IMR-90 (cell line): Measurements from ENCODE around the gene MAPRE2. TPM values are rescaled to one million over a fixed set of nuclear protein-coding genes. Genes with fewer than 3 reads are reported as not detected.

Experiments
- ATAC-seq: fragments of 200-7000 bp; cut with Tn5 transposase; 2 replicates; pipeline ENCODE4 v1.9.1; 2020; ENCODE audit warnings: low read depth, mild to moderate bottlenecking, moderate library complexity
- BruUV-seq: library from RNA; stranded (reverse); fragments of 400-500 nt; replicated peaks from 2 replicates; lab custom pipeline; 2021; lab: Mats Ljungman, UMichigan
- CTCF ChIA-PET: fragments of 300-600 bp; formaldehyde crosslinking; extraction: SDS; loops from one replicate; lab custom pipeline; 2021; ENCODE audit warnings: antibody characterized with exemption; lab: Yijun Ruan, JAX
- POLR2A ChIA-PET: fragments of 300-600 bp; sonication (Branson Sonifier 250); formaldehyde crosslinking; loops from one replicate; lab custom pipeline; 2022; ENCODE audit warnings: antibody characterized with exemption; ENCODE audit not compliant: unreplicated experiment; lab: Charles Lee
- DNase-seq: peaks from one replicate; pipeline ENCODE4 v3.0.0; 2013
- H2AFZ ChIP-seq: replicated peaks from 2 replicates; pipeline ENCODE3; 2013; ENCODE audit warnings: low read length, mild to moderate bottlenecking; ENCODE audit not compliant: poor library complexity
- H2AK5ac ChIP-seq: 2 replicates; pipeline ENCODE4 v1.6.1; 2013; ENCODE audit warnings: low read depth, low read length, inconsistent platforms
- H2AK9ac ChIP-seq: replicated peaks from 2 replicates; pipeline ENCODE3; 2013; ENCODE audit warnings: mild to moderate bottlenecking, low read depth, low read length, moderate library complexity; ENCODE audit not compliant: poor library complexity
- H2BK120ac ChIP-seq: 2 replicates; pipeline ENCODE4 v1.6.1; 2013; ENCODE audit warnings: low read depth, low read length, inconsistent platforms
- H2BK15ac ChIP-seq: 3 replicates; pipeline ENCODE4 v1.6.1; 2013; ENCODE audit warnings: low read depth, low read length, inconsistent platforms
- H2BK20ac ChIP-seq: 2 replicates; pipeline ENCODE4 v1.6.1; 2013; ENCODE audit warnings: low read depth, mild to moderate bottlenecking, inconsistent platforms, low read length, moderate library complexity
- H2BK5ac ChIP-seq: 2 replicates; pipeline ENCODE4 v1.6.1; 2013; ENCODE audit warnings: mild to moderate bottlenecking, low read depth, low read length, inconsistent platforms; ENCODE audit not compliant: poor library complexity, severe bottlenecking
- H3K14ac ChIP-seq: replicated peaks from 2 replicates; pipeline ENCODE4 v1.6.1; 2013; ENCODE audit warnings: low read depth, low read length, inconsistent platforms
- H3K18ac ChIP-seq: 2 replicates; pipeline ENCODE4 v1.6.1; 2013; ENCODE audit warnings: low read depth, low read length, control low read depth
- H3K23ac ChIP-seq: 2 replicates; pipeline ENCODE4 v1.6.1; 2013; ENCODE audit warnings: low read depth, low read length, inconsistent platforms
- H3K27ac ChIP-seq: 2 replicates; pipeline ENCODE4 v1.5.1; 2013; ENCODE audit warnings: mild to moderate bottlenecking, control low read depth, low read length; ENCODE audit not compliant: insufficient read depth
- H3K27me3 ChIP-seq: 2 replicates; pipeline ENCODE4 v1.6.1; 2013; ENCODE audit warnings: low read length; ENCODE audit not compliant: control insufficient read depth, insufficient read depth
- H3K36me3 ChIP-seq: 2 replicates; pipeline ENCODE4 v1.6.1; 2013; ENCODE audit warnings: low read length, mixed read lengths; ENCODE audit not compliant: control insufficient read depth, insufficient read depth
- H3K4ac ChIP-seq: 2 replicates; pipeline ENCODE4 v1.6.1; 2013; ENCODE audit warnings: low read depth, low read length, inconsistent platforms
- H3K4me1 ChIP-seq: 2 replicates; pipeline ENCODE4 v1.6.1; 2013; ENCODE audit warnings: low read length, mixed read lengths; ENCODE audit not compliant: control insufficient read depth, insufficient read depth
- H3K4me2 ChIP-seq: 2 replicates; pipeline ENCODE4 v1.6.1; 2013; ENCODE audit warnings: low read depth, mild to moderate bottlenecking, control low read depth, low read length, moderate library complexity
- H3K4me3 ChIP-seq: 2 replicates; pipeline ENCODE4 v1.5.1; 2013; ENCODE audit warnings: low read depth, mild to moderate bottlenecking, control low read depth, low read length, moderate library complexity; ENCODE audit not compliant: insufficient read depth
- H3K56ac ChIP-seq: 2 replicates; pipeline ENCODE4 v1.6.1; 2013; ENCODE audit warnings: low read length, inconsistent platforms; ENCODE audit not compliant: insufficient read depth; ENCODE audit errors: extremely low read depth
- H3K79me1 ChIP-seq, 2 experiments: 2 replicates each; pipeline ENCODE4 v1.6.1; 2013; ENCODE audit warnings: low read length in 2 of 2, inconsistent platforms in 1 of 2, low read depth in 1 of 2
- H3K9ac ChIP-seq: 2 replicates; pipeline ENCODE4 v1.6.1; 2013; ENCODE audit warnings: low read depth, low read length, control low read depth
- H3K9me1 ChIP-seq: 2 replicates; pipeline ENCODE4 v1.6.1; 2013; ENCODE audit warnings: low read length, inconsistent platforms; ENCODE audit not compliant: insufficient read depth
- H3K9me3 ChIP-seq: 2 replicates; pipeline ENCODE4 v1.6.1; 2013; ENCODE audit warnings: low read length; ENCODE audit not compliant: control insufficient read depth, insufficient read depth
- H4K20me1 ChIP-seq: 2 replicates; pipeline ENCODE4 v1.6.1; 2013; ENCODE audit warnings: low read length, inconsistent platforms; ENCODE audit not compliant: insufficient read depth
- H4K5ac ChIP-seq: 2 replicates; pipeline ENCODE4 v1.6.1; 2013; ENCODE audit warnings: mild to moderate bottlenecking, low read depth, low read length, control low read depth
- H4K8ac ChIP-seq, 2 experiments: 2 replicates each; pipeline ENCODE4 v1.6.1; 2013; ENCODE audit warnings: low read depth in 2 of 2, low read length in 2 of 2, control low read depth in 1 of 2, inconsistent platforms in 1 of 2
- H4K91ac ChIP-seq: 2 replicates; pipeline ENCODE4 v1.6.1; 2013; ENCODE audit warnings: low read depth, low read length, inconsistent platforms; ENCODE audit not compliant: insufficient read depth
- BHLHE40 ChIP-seq: fragments of 150-350 bp; IDR thresholded peaks from 2 replicates; pipeline ENCODE4 v1.6.1; 2016; ENCODE audit warnings: mild to moderate bottlenecking, low read depth, low read length
- CEBPB ChIP-seq: IDR thresholded peaks from 2 replicates; pipeline ENCODE4 v1.6.1; 2012; ENCODE audit warnings: low read depth, low read length, improper control_type of control experiment
- CHD1 ChIP-seq: IDR thresholded peaks from 2 replicates; pipeline ENCODE4 v1.6.1; 2012; ENCODE audit warnings: low read depth, low read length, improper control_type of control experiment
- CTCF ChIP-seq: conservative IDR thresholded peaks from 2 replicates; pipeline ENCODE4 v1.5.1; 2012; ENCODE audit warnings: mild to moderate bottlenecking, low read depth, low read length, improper control_type of control experiment
- ELK1 ChIP-seq: fragments of 150-350 bp; IDR thresholded peaks from 2 replicates; pipeline ENCODE4 v1.6.1; 2016; ENCODE audit warnings: low read depth, mild to moderate bottlenecking, low read length, moderate library complexity, borderline replicate concordance
- FOS ChIP-seq: fragments of 150-350 bp; IDR thresholded peaks from 2 replicates; pipeline ENCODE4 v1.6.1; 2016; ENCODE audit warnings: low read depth, low read length
- MAFK ChIP-seq: IDR thresholded peaks from 2 replicates; pipeline ENCODE4 v1.6.1; 2012; ENCODE audit warnings: low read depth, low read length, improper control_type of control experiment
- MAZ ChIP-seq: IDR thresholded peaks from 2 replicates; pipeline ENCODE4 v1.6.1; 2012; ENCODE audit warnings: low read depth, mild to moderate bottlenecking, low read length, improper control_type of control experiment, moderate library complexity, borderline replicate concordance
- MXI1 ChIP-seq: IDR thresholded peaks from 2 replicates; pipeline ENCODE4 v1.6.1; 2012; ENCODE audit warnings: low read depth, mild to moderate bottlenecking, low read length, moderate library complexity, borderline replicate concordance
- NFE2L2 ChIP-seq: fragments of 150-350 bp; IDR thresholded peaks from 2 replicates; pipeline ENCODE4 v1.6.1; 2016; ENCODE audit warnings: low read depth, mild to moderate bottlenecking, low read length
- POLR2A ChIP-seq: IDR thresholded peaks from 2 replicates; pipeline ENCODE4 v1.6.1; 2012; ENCODE audit warnings: mild to moderate bottlenecking, low read depth, low read length
- RAD21 ChIP-seq: IDR thresholded peaks from 2 replicates; pipeline ENCODE4 v1.6.1; 2012; ENCODE audit warnings: low read length, improper control_type of control experiment
- RCOR1 ChIP-seq: IDR thresholded peaks from 2 replicates; pipeline ENCODE4 v1.6.1; 2012; ENCODE audit warnings: mild to moderate bottlenecking, low read length, improper control_type of control experiment; ENCODE audit not compliant: insufficient replicate concordance
- RFX5 ChIP-seq: IDR thresholded peaks from 2 replicates; pipeline ENCODE4 v1.8.0; 2012; ENCODE audit warnings: low read depth, mild to moderate bottlenecking, low read length, moderate library complexity
- SMC3 ChIP-seq: fragments of 150-350 bp; IDR thresholded peaks from 2 replicates; pipeline ENCODE4 v1.6.1; 2016; ENCODE audit warnings: low read depth, mild to moderate bottlenecking, antibody characterized with exemption, low read length, moderate library complexity
- USF2 ChIP-seq: fragments of 150-350 bp; IDR thresholded peaks from 2 replicates; pipeline ENCODE4 v1.6.1; 2017; ENCODE audit warnings: mild to moderate bottlenecking, antibody characterized with exemption, low read length, low read depth
- WGBS, 2 experiments: methylation state at CpG; one replicate each; pipeline versions ENCODE4 v1.1.5 to v1.1.7; 2013; ENCODE audit warnings: missing lambda C conversion rate in 2 of 2; ENCODE audit not compliant: insufficient read length in 1 of 2; ENCODE audit errors: extremely low coverage in 2 of 2; 5-methylcytosine and 5-hydroxymethylcytosine counted together
- dilution Hi-C: fragments of 300-500 bp; cut with HindIII; formaldehyde crosslinking; loops from one replicate; pipeline ENCODE4 v1.14.3; 2018; ENCODE audit warnings: low sequenced_read_pairs; ENCODE audit not compliant: unreplicated experiment
- in situ Hi-C: fragments of 300-500 bp; cut with MboI; formaldehyde crosslinking; loops from 3 replicates; pipeline ENCODE4 v1.14.3; 2019; ENCODE audit warnings: low sequenced_read_pairs, inconsistent platforms, mixed read lengths
- intact Hi-C: fragments of 100-400 bp; cut with micrococcal nuclease; formaldehyde crosslinking; loops from 2 replicates; pipeline ENCODE4 v1.10.0; 2022
- polyA plus RNA-seq, 3 experiments: library from polyadenylated mRNA; depleted of rRNA; stranded (reverse); fragments of >200 nt; gene quantifications; 2 replicates each; pipeline ENCODE4 v1.2.3, GENCODE V29; 2012; ENCODE audit warnings: low replicate concordance in 1 of 3
- total RNA-seq: library from RNA; depleted of rRNA; stranded (reverse); fragments of >200 nt; gene quantifications from 2 replicates; pipeline ENCODE4 v1.2.3, GENCODE V29; 2012

Gene MAPRE2
- total and polyA plus RNA-seq, 2 of the 4 experiments (the other 2 are of a cell fraction) = 19.6 to 23.8 TPM

GRCh38 chr18:35183886-35184285 is 142.7 kb downstream of the MAPRE2 start:
- in situ Hi-C loops = no loop called here
- H3K79me1 ChIP-seq = no peaks in the 10 kb centered on the region
- H3K27me3 ChIP-seq = peaks cover 8% of the 10 kb centered on the region
- no peak overlapping the region for H3K27ac ChIP-seq
- no peaks in the 10 kb centered on the region for H4K20me1 ChIP-seq
- no peak overlapping the region for H3K56ac ChIP-seq
- CTCF ChIA-PET = no interaction called here
- no peak overlapping the region for H3K9ac ChIP-seq
- no peak overlapping the region for H2BK5ac ChIP-seq
- no CpG with 5 or more reads among the region's 5 CpGs for WGBS, 2 experiments
- no peak overlapping the region for H2BK20ac ChIP-seq
- no peaks in the 10 kb centered on the region for H3K4me1 ChIP-seq
- H3K4me3 ChIP-seq = no peak overlapping the region
- no peak overlapping the region for H4K8ac ChIP-seq
- TF ChIP-seq RCOR1 (no peak), CTCF (no peak), POLR2A (no peak), SMC3 (no peak), FOS (no peak), MAZ (no peak), MAFK (no peak), NFE2L2 (no peak), CEBPB (no peak), ELK1 (no peak), CHD1 (no peak), MXI1 (no peak), BHLHE40 (no peak), USF2 (no peak), RAD21 (no peak), RFX5 (no peak)
- no peak overlapping the region for H3K18ac ChIP-seq
- H3K9me1 ChIP-seq = no peaks in the 10 kb centered on the region; the same call in 1 of the 2 replicates
- no peaks in the 10 kb centered on the region for H3K9me3 ChIP-seq
- H2AFZ ChIP-seq = no peak overlapping the region
- H3K4me2 ChIP-seq = no peak overlapping the region
- H4K91ac ChIP-seq = no peak overlapping the region
- H3K4ac ChIP-seq = no peak overlapping the region
- H2BK15ac ChIP-seq = no peak overlapping the region
- no peak overlapping the region for H3K23ac ChIP-seq
- intact Hi-C loops = no loop called here
- DNase-seq = no peak
- BruUV-seq = no TSS peak
- dilution Hi-C loops = no loop called here
- no peak for ATAC-seq
- H2AK9ac ChIP-seq = no peak overlapping the region
- H3K36me3 ChIP-seq = no peaks in the 10 kb centered on the region
- no peak overlapping the region for H2AK5ac ChIP-seq
- POLR2A ChIA-PET = no interaction called here
- no peak overlapping the region for H4K5ac ChIP-seq
- H3K14ac ChIP-seq = no peak overlapping the region
- H2BK120ac ChIP-seq = no peak overlapping the region
